ENCODE measurements around the gene INSRR. TPM values are rescaled to one million over a fixed set of nuclear protein-coding genes. Genes with fewer than 3 reads are reported as not detected.
A peak's percentile ranks its signal among the peaks of the same experiment; 100 is the strongest.

Gene INSRR
- not detected in 2 replicates for total RNA-seq

GRCh38 chr1:156858959-156859522, at the start of gene INSRR:
TSS of gene INSRR (minus strand) at chr1:156859117. CDS start at chr1:156858621, 496 bp downstream.
- Mint-ChIP-seq H3K9me3 (no peaks in the 10 kb centered on the region), H3K27me3 (peaks cover 51% of the 10 kb centered on the region), H3K4me3 (peak within 1 kb of the TSS; percentile 65), H3K36me3 (ENCODE audit: low read depth) (no peaks in the 10 kb centered on the region), H3K27ac (no peak within 1 kb of the TSS), H3K4me1 (peaks cover 14% of the 10 kb centered on the region)
- no peak for TF ChIP-seq CTCF (IDR thresholded peaks at IDR 0.05)
- no peak for ATAC-seq (ENCODE audit: low read depth)
- POLR2A ChIA-PET = no interaction called here
- intact Hi-C loops (cut with micrococcal nuclease) = no loop called here
- DNase-seq = no peak
- CTCF ChIA-PET = interaction anchor here (1.0 to 5.0 kb wide), 11 partner anchors 12 to 473 kb away, joined by 4 to 66 read pairs (median 8); no protein-coding TSS in a partner anchor

GRCh38 chr1:156908541-156908940, 49.6 kb upstream of the INSRR start:
- Mint-ChIP-seq H3K27me3 (peaks cover 19% of the 10 kb centered on the region), H3K27ac (no peak overlapping the region), H3K36me3 (ENCODE audit: low read depth) (no peaks in the 10 kb centered on the region), H3K4me3 (no peak overlapping the region), H3K9me3 (no peaks in the 10 kb centered on the region), H3K4me1 (no peaks in the 10 kb centered on the region)
- ChIA-PET CTCF (no interaction called here), POLR2A (no interaction called here)
- DNase-seq (no peak), ATAC-seq (ENCODE audit: low read depth) (no peak)
- TF ChIP-seq CTCF (IDR thresholded peaks at IDR 0.05) = no peak
- intact Hi-C loops (cut with micrococcal nuclease) = no loop called here

DNA sequence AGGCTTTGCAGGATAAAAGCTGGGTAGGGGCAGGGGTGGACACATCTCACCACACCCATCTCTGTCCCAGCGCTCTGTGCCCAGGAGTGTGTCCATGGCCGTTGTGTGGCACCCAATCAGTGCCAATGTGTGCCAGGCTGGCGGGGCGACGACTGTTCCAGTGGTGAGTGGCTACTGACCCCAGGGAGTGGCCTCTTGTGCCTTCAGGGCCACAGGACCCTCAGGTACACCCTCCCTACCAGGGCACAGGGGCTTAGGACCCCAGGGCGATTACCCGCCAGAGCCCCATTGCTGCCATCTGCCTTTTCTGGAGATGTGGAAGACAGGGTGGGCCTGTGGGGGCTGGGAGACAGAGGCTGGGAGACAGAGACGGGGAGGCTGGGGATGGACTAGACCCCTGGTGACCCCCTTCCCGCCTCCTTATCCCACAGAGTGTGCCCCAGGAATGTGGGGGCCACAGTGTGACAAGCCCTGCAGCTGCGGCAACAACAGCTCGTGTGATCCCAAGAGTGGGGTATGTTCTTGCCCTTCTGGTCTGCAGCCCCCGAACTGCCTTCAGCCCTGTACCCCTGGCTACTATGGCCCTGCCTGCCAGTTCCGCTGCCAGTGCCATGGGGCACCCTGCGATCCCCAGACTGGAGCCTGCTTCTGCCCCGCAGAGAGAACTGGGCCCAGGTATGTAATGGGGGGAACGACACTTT, 47.4 kb upstream of the INSRR start:
- ChIA-PET CTCF (no interaction called here), POLR2A (no interaction called here)
- no peak for TF ChIP-seq CTCF (IDR thresholded peaks at IDR 0.05)
- H3K36me3 Mint-ChIP-seq (ENCODE audit: low read depth) = no peaks in the 10 kb centered on the region
- H3K4me1 Mint-ChIP-seq = no peaks in the 10 kb centered on the region
- intact Hi-C loops (cut with micrococcal nuclease) = no loop called here
- DNase-seq (no peak), ATAC-seq (ENCODE audit: low read depth) (no peak)
- H3K27ac Mint-ChIP-seq = no peak overlapping the region
- H3K4me3 Mint-ChIP-seq = no peak overlapping the region
- H3K27me3 Mint-ChIP-seq = peaks cover 22% of the 10 kb centered on the region
- H3K9me3 Mint-ChIP-seq = no peaks in the 10 kb centered on the region

DNA sequence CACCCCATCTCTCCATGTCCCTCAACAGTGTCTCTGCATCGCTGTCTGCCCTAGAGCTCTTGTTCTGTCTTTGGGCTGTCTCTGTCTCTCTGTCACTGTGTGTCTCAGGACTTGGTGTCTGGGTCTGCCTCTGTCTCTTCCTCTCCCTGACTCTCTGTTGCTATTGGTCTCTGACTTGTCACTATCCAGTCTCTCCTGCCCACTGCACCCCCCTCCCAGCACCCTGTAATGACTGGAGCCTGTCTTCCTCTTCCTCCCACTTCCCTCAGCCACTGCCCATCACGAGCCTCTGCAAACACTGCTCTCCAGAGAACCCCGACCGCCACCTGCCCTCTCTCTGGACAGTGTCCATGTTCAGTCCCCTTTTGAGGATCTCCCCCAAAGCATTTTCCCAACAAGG, 46.7 kb upstream of the INSRR start:
- no peaks in the 10 kb centered on the region for H3K9me3 Mint-ChIP-seq
- intact Hi-C loops (cut with micrococcal nuclease) = no loop called here
- H3K36me3 Mint-ChIP-seq (ENCODE audit: low read depth) = no peaks in the 10 kb centered on the region
- ATAC-seq (ENCODE audit: low read depth) (no peak), DNase-seq (no peak)
- TF ChIP-seq CTCF (IDR thresholded peaks at IDR 0.05) = no peak
- no peaks in the 10 kb centered on the region for H3K4me1 Mint-ChIP-seq
- H3K27me3 Mint-ChIP-seq = peaks cover 25% of the 10 kb centered on the region
- no peak overlapping the region for H3K4me3 Mint-ChIP-seq
- no peak overlapping the region for H3K27ac Mint-ChIP-seq
- ChIA-PET CTCF (no interaction called here), POLR2A (no interaction called here)

GRCh38 chr1:156905176-156905575, 46.3 kb upstream of the INSRR start:
- no peaks in the 10 kb centered on the region for H3K4me1 Mint-ChIP-seq
- no peaks in the 10 kb centered on the region for H3K36me3 Mint-ChIP-seq (ENCODE audit: low read depth)
- intact Hi-C loops (cut with micrococcal nuclease) = no loop called here

More at GRCh38 chr1:156905176-156905575, 46.3 kb upstream of the INSRR start:
- H3K27me3 Mint-ChIP-seq = peaks cover 28% of the 10 kb centered on the region
- DNase-seq = no peak
- H3K27ac Mint-ChIP-seq = no peak overlapping the region
- no peaks in the 10 kb centered on the region for H3K9me3 Mint-ChIP-seq
- POLR2A ChIA-PET = no interaction called here
- ATAC-seq (ENCODE audit: low read depth) = no peak
- no peak overlapping the region for H3K4me3 Mint-ChIP-seq
- CTCF ChIA-PET = no interaction called here
- TF ChIP-seq CTCF (IDR thresholded peaks at IDR 0.05) = no peak

Data from activated B cell treated with CpG ODN at 0.5 μM for 24 hours (primary cell).